ENCODE data around the gene KRABD2.
"Not testable (repeated sequence)": the region's sequence is repeated elsewhere in the genome, so short reads cannot be mapped to it uniquely, and the experiment has no call there.

The KRABD2 gene

DNA sequence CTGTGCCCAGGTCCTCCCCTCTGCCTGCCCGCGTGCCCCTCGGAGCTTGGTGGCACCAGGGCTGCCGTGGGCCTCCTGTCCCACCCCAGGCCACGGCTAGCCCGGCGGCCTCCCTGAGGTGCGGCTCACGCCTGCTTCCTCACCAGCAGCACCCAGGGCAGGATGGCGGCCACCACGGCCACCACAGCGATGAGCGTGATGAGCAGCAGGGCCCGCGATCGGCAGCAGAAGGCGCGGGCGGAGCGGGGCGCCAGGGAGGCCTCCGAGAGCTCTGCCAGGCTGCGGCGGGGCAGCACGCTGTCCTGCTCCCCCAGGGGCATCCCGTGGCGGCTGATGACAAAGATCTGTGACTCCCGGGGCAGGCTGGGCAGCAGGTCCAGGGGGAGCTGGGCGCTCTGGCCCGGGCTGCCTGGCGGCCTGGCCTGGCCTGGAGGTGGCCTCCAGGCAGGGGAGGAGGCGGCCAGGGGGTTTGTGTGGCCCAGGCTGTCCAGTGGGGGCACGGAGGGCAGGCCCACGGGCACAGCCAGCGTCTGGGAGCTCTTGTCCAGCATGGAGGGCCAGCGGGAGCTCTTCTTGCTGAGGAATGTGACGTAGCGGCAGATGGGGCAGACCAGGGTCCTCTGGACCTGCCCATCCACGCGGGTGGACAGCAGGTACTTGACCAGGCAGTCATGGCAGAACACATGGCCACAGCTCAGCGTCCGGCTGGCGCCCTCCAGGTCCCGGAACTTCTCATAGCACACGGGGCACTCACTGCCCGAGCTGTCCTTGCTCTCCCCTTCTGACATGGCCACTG lies 16.4 kb upstream of the KRABD2 start:
- DNase-seq (ENCODE audit: low read depth in 2 of 2): no peak

DNA sequence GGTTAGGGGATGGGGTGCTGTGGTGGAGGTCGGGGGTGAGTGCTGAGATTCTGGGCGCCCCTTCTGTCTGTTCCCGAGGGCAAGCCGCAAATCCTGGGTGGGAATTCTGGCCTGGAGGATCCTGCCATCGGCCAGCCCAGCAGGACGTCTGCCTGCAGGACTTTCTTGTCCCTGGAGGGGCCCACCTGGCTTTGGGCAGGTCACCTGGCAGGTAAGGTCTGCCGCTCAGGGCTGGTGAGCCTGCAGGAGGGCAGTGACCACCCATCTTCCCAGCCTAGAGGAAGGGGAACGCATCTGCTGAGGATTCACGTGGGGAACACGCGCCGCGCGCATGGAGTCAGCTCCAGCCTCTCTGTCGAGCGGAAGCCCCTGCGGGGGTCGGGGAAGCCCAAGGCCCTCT lies 15.8 kb upstream of the KRABD2 start:
- no peak for DNase-seq (ENCODE audit: low read depth in 2 of 2)

DNA sequence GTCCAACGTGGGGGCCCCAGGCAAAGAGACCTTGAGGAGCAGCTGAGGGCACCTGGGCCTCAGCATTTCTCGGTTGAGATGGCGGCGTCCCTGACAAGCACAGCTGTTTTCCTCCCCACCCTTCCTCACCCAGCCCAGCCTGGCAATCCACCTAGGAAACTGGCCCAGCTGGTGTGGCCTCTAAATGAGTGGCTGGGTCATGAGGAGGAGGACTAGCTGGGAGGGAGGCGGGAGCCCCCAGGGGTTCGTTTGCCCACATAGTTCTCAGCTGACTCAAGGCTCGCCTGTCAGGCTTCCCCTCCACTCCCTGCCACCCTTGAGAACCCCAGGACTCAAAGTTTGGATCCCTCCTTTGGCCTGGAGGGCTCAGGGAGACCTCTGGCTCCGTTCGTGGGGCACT lies 15.2 kb upstream of the KRABD2 start:
- DNase-seq (ENCODE audit: low read depth in 2 of 2): no peak

DNA sequence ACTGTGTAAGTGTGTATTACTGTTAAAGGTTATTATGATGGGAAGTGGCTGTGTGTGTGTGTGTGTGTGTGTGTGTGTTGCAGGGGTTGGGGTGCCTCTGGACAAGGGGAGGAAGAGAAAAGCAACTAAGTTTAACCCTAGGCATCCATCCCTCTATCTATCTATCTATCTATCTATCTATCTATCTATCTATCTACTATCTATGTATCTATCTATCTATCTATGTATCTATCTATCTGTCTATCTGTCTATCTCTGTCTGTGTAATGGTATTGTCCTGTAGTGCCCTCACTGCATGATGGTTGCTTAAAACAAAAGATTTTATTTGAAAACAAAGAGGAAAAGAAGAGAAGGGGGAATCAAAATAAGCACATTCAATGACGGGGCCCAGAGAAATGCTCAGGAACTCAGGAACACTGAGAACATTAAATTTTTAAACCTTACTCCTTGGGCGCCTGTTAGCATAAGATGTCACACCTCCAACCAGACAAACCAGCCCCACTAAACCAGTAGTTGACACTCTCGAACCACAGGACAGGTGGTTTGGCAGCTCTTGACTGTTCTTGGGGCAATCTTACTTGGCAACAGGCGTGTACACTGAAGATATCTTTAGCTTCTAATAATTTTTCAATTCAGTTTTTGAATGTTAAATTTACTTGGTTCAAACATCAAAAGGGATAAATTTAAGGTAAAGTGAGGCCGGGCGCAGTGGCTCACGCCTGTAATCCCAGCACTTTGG lies 11.6 kb upstream of the KRABD2 start:
- DNase-seq (ENCODE audit: low read depth in 2 of 2): no peak

DNA sequence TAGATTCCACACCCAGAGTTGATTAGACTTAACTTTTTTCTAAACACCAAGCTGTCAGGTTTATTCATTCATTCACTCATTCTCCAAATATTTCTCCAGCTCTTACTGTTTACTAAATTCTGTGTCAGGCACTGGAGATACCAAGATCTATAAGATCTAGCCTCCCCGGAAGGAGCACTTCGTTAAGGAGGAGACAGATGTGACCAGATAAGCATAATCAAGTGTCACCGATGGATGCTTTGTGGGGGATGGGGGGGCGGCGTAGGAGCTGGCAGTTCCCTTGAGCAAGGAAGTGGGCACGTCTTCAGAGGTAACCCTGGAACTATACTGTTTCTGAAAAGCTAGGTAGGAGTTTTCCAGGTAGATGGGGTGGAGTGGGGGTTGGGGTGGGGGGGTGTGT lies 10.3 kb upstream of the KRABD2 start:
- no peak for DNase-seq (ENCODE audit: low read depth in 2 of 2)

DNA sequence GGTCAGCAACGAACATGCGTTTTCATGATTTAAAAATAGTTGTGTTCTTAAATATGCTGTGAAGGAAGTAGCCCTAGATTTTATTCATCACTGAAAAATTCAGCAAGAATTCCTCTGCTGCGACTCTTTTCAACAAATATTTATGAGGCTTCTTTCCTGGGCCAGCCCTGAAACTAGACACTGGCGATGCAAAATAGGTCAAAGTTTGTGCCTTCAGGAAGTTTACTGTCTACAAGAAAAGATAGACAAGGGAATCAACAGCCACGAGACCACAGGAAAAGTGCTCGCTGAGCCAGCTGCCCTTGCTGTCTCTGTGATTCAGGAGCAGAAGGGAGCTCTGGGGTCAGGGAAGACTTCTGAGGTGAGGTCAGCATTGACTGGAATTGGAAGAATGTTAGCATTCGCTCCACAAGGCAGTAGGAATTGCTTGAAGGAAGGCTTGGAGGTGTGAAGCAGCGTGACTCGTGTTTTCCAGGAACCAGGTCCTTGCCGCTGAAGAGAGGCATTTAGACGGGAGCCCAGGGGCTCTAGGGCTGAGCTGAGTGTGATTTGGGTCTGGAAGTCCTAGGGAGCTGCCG lies 8.4 kb upstream of the KRABD2 start:
- DNase-seq (ENCODE audit: low read depth in 2 of 2): no peak

DNA sequence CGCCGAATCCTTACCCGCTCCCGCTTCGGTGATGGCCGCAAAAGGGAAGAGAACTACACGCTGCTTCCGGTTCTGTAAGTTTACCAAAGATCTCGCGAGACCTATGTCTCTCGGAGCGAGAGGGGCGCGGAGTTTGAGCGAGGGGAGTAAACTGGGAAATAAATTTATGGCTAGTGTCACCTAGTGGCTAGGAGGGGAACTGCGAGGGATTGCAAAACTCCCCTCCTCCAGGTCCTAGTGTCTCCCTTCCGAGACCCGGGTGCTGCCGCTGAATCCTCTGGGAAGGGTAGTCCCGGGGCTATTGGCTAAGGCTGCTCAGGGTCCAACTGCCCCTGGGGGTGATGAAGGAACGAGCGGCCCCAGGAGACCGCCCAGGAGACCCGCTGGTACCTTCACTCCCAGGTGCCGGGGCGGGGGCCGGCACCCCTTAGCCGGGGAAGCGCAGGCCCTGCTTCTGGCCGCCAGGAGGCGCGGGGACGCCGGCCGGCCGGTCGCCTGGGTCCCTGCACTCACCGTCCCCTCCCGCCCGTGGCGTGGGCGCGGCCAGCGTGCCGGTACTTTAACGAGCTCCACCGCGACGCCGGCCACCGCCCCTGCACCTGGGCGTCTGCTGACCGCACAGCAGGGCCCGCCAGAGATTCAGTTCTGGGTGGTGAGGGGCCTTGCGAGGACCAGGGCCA lies 6.8 kb upstream of the KRABD2 start, which contains the start of gene RPL26:
Gene RPL26 (minus strand): TSS at position 51 of the 680 bp plus-strand sequence. CDS start 883 bp downstream, outside the sequence.
- DNase-seq (ENCODE audit: low read depth in 2 of 2): peak; percentile 83 to 85

DNA sequence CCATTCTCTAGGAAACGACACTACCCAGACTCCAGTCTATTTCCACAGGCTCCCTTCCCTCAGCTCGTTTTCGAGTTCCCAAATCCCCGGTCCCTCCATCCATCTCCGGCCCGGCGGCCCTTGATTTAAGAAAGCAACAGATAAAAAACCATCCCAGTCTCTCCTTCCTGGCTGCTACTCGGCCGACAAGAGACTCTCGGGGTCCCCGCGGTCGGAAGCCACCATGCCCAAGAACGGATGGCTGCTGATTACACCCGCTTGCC lies 6.3 kb upstream of the KRABD2 start:
- no peak for DNase-seq (ENCODE audit: low read depth in 2 of 2)

DNA sequence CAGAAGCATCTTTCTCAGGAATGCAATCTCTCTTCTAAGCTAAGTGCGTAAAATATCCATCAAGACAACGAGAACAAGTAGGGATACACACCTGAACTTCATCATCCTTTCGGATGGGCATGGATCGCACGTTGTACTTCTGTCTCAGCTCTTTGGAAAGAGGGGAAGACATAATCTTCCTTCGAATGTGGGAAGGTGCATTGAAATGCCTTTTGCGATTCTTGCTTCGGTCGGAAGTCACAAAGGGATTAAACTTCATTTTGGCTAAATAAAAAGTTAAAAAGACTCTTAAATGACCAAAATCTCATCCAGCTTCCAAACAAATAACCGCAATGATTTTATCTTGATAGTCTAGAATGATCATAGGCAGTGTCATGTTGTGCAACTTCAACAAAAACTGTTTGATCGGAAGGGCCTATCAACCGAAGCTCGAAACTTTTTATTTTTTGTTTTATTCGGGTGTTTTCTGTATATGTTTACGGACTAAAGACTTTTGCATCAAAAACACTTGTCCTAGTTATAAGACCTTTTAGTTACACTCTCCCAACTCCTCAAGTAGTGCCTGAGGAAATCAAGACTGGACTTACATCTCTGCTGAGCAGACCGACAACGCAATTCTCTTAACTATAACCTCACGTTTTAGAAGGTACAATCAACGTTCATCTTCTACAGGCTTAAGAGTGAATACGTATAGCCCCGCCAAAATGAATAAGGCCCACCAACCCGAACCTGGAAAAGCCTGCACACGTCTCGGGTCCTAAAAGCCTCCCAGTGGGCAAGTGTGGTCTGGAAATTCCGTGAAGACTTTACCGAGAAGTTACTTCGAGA lies 5.8 kb upstream of the KRABD2 start:
- DNase-seq (ENCODE audit: low read depth in 2 of 2): no peak

DNA sequence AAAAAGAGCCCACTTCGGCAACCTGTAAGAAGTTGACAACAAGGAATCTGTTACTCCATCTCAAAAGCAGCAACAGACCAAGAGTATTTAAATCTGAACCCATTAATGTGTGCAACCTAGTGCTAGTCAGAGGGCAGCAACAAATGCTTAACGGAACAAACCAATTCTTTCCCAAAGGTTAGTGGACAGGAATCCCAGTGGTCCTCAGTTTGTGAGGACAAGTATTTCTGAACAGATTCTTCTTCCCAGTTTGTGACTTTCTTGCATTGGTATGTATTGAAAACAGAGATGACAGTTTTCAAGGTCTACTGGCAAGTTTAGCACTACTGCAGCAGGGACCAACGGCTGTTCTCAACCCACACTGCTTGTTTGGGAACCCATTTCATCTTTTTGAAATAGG lies 3.5 kb upstream of the KRABD2 start:
- no peak for DNase-seq (ENCODE audit: low read depth in 2 of 2)

DNA sequence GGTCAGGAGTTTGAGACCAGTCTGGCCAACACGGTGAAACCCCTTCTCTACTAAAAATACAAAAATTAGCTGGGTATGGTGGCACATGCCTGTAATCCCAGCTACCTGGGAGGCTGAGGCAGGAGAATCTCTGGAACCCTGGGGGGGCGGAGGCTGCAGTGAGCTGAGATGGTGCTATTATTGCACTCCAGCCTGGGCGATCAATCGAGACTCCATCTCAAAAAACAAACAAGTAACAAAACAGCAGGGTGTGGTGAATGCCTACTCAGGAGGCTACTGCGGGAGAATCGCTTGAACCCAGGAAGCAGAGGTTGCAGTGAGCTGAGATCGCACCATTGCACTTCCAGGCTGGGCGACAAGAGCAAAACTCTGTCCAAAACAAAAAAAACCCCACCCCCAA lies 1.6 kb upstream of the KRABD2 start:
- not testable (repeated sequence) for DNase-seq (ENCODE audit: low read depth in 2 of 2)

DNA sequence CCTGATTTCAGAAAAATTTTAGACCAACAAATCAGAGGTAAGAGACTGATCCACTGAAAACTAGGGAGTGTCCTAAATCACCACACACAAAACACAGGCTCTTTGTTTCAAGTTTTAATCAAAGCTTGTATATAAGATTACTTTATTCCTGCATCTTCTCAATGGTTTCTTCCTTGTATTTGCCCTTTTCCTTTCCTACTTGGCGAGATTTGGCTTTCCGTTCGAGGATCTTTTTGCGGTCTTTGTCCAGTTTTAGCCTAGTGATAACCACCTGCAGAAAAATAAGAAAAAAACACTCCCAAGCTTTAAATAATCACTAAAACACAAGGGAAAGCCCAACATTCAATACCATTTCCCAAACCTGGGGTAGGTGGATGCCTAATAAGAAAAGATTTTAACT lies 918 bp upstream of the KRABD2 start:
- no peak for DNase-seq (ENCODE audit: low read depth in 2 of 2)

DNA sequence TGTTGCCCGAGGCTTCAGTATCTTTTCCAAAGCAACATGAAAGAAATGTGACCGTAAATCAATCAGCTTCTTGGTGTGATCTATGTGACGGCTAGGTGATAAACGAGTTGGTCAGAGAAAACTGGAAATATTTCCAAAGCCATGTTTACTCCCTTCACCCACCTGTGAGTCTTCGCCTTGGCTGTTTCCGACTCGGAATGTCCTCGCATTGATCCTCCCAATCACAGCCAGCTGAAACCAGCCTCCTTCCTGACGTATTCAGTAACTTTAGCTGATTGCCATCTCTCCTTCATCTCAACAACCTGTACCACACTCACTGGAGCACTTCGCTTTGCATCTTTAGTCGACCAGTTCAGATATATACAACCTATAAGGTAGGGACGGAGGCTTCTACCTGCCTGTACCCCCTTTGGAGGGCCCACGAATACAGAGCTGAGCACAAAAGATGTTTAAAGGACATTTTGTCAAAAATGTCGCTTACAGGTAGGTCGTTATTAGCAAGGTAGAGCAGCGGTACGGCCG lies 705 bp downstream of the KRABD2 start:
- DNase-seq (ENCODE audit: low read depth in 2 of 2): no peak

DNA sequence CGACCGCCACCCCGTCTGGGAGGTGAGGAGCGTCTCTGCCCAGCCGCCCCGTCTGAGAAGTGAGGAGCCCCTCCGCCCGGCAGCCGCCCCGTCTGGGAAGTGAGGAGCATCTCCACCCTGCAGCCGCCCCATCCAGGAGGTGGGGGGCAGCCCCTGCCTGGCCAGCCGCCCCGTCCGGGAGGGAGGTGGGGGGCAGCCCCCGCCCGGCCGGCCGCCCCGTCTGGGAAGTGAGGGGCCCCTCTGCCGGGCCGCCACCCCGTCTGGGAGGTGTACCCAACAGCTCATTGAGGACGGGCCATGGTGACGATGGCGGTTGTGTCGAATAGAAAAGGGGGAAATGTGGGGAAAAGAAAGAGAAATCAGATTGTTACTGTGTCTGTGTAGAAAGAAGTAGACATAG lies 2.6 kb downstream of the KRABD2 start:
- not testable (repeated sequence) for DNase-seq (ENCODE audit: low read depth in 2 of 2)

DNA sequence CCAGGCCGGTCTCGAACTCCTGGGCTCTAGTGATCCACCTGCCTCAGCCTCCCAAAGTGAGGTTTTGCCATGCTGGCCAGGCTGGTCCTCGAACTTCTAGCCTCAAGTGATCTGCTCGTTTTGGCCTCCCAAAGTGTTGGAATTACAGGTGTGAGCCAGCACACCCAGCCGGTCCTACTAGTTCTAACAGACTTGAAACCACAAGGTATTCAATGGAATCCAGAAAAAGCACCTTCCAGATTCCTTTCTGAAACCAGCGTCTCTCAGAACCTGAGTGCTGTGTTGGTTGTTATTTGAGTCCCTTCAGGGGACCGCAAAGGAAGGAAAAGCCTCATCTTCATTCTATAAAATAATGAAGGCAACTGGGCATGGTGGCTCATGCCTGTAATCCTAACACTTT lies 4.1 kb downstream of the KRABD2 start:
- no peak for DNase-seq (ENCODE audit: low read depth in 2 of 2)

DNA sequence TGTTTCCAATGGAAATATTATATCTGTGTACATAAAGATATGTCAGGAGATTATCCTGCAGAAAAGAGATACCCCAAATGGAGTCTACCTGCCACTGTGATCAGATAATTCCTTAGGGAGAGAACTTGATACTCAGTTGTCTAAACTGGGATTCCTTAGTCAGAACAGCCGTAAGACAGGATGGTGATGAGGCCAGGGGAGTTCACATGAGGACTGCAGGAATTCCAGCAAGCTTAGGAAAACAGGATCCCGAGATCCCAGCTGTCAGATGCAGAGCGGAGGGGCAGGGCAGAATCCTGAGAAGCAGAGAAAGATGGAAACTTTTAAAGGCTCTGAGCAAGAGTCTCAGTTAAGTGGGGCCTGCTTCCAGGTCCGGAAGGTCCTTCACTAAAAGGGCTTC lies 4.7 kb downstream of the KRABD2 start:
- no peak for DNase-seq (ENCODE audit: low read depth in 2 of 2)

DNA sequence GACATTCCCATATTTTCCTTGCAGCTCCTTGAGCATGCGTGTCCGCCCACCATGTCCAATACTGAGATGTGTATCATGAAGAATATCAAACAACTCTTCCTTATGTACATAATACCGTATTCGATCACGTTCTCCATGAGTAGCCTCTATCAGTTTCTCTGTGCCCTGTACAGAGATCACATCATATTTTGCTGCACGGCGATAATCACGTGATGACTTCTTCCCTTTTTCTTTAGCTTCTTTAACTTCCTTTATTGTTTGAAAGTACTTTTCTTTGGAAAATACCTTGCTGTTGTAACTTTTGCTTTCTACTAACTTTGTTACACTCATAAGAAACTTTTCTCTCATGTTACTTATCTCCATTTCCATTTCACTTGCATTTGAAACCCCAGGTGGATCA lies 6.6 kb downstream of the KRABD2 start:
- no peak for DNase-seq (ENCODE audit: low read depth in 2 of 2)

DNA sequence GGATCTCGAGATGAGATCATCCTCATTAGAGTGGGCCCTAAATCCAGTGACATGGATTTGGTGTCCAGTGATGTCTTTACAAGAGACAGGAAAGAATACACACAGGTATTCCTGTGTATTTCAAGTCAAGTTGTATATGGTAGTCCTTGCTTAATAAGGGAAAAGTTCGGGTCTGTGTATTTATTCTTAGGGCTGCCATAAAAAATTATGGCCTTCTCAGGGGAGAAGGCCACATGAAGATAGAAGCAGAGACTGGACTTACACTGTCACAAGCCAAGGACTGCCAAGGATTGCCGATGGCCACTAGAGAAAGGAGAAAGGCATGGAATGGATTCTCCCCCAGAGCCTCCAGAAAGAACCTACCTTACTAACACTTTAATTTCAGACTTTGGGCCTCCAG lies 8.3 kb downstream of the KRABD2 start:
- DNase-seq (ENCODE audit: low read depth in 2 of 2): no peak

DNA sequence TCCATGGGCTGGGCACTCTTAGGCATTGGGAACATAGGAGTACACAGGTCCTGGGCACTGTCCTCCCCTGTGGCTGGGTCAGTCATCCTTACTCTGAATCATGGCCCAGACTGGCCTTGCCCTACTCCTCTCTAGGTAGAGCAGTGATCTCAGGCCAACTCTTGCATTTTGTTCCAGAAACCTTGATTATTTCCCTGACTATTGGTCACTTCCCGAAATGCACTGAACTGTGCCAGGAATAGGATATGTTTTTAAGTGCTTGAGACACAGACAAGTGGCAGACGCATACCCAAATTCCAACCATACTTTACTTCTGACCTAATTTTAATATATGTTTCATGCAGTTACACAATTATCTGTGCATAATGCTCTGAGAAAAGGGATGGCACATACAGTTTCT lies 10.3 kb downstream of the KRABD2 start:
- DNase-seq (ENCODE audit: low read depth in 2 of 2): no peak

DNA sequence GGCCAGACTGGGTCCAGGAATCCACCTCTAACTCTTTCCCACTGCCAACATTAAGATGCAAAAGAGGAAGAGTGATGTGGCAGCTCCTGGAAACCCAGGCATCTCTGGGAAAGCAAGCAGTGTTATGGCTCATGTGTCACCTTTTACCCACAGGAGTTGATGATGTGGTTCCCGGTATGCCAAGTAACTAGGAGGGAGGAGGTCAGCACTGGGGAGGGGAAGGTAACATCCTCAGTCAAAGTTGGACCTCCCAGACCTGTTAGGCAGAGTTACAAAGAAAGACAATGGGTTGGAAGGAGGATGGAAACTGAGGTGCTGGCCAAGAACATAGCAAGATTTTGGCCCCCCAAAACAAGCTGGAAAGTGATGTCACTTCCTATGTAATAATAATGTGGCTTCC lies 11.4 kb downstream of the KRABD2 start:
- DNase-seq (ENCODE audit: low read depth in 2 of 2): no peak

DNA sequence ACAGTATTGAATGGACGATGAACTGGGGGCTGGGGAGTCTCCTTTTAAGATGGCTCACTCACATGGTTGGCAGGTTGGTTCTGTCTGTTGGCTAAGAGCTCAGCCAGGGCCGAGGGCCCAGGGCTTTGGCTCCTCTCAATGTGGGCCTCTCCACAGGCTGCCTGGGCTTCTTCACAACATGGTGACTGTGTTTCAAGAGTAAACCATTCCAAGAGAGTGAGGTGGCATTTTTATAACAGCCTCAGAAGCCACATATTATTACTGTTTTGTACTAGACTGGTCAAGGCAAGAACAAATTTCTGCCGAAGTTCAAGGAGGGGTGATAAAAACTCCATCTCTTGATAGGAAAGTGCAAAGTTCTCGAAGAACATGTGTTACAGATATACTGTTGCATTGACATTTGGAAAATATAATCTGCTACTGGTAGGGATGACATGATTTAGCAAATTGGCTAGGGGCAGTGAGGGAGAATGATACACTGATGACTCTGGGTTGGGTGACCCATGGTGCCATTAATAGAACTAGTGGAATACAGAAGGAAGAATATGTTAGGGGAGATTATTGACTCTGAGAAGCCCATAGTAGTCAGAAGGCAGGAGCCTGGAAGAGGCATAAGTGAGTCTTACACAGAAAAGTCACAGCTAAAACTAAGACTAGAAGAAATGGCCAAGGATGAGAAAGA lies 13.7 kb downstream of the KRABD2 start:
- no peak for DNase-seq (ENCODE audit: low read depth in 2 of 2)

Data from stimulated activated CD8-positive, alpha-beta memory T cell treated with anti-CD3 and anti-CD28 coated beads, Interleukin-7, amount 100 ng/mL, for 1 hour (primary cell).